ENCODE measurements around the gene GPI.

DNA sequence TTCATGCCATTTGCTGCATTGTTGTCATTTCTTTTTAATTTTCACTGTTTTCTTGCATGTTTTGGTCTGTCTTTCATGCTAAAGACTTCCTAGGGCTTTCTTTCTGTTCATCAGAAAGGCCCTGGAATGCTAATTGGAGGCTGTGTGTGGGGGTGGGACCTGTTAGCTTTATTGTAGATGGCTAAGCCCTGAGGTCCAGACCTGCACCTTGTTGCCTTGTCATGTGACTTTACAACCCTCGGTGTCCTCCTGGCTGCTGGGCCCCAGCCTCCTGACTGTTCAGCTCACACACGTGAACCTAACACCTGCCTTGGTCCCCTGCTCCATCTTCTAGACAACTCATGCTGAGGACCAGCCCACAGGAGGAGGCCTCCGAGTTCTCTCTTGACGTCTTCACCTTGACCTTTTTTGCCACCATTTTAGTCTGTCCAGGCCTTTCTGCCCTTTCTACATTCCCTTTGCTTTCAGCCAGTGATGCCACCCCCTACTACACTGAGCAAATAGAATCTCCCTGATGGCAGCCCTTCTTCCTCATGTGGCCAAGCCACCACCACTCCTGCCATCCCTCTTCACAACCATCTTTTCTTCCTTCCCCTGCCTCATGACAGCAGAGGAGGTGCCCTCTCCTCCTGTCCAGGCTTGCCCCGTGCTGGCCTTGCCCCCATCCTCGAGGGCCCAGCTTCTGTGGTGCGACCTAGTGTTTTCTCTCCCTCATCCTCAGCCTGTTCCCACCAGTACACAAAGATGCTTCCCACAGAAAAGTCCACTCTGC is 41.4 kb upstream of the GPI start:
- TF ChIP-seq, protein P1, sequence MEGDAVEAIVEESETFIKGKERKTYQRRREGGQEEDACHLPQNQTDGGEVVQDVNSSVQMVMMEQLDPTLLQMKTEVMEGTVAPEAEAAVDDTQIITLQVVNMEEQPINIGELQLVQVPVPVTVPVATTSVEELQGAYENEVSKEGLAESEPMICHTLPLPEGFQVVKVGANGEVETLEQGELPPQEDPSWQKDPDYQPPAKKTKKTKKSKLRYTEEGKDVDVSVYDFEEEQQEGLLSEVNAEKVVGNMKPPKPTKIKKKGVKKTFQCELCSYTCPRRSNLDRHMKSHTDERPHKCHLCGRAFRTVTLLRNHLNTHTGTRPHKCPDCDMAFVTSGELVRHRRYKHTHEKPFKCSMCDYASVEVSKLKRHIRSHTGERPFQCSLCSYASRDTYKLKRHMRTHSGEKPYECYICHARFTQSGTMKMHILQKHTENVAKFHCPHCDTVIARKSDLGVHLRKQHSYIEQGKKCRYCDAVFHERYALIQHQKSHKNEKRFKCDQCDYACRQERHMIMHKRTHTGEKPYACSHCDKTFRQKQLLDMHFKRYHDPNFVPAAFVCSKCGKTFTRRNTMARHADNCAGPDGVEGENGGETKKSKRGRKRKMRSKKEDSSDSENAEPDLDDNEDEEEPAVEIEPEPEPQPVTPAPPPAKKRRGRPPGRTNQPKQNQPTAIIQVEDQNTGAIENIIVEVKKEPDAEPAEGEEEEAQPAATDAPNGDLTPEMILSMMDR (IDR thresholded peaks at IDR 0.05): no peak
- TF ChIP-seq POLR2AphosphoS5 (IDR thresholded peaks at IDR 0.05): no peak
- TF ChIP-seq POLR2A (IDR thresholded peaks at IDR 0.05): no peak

All from upper lobe of left lung (tissue), 4 donors.